ENCODE measurements around the gene CDH22.

CDH22 gene

DNA sequence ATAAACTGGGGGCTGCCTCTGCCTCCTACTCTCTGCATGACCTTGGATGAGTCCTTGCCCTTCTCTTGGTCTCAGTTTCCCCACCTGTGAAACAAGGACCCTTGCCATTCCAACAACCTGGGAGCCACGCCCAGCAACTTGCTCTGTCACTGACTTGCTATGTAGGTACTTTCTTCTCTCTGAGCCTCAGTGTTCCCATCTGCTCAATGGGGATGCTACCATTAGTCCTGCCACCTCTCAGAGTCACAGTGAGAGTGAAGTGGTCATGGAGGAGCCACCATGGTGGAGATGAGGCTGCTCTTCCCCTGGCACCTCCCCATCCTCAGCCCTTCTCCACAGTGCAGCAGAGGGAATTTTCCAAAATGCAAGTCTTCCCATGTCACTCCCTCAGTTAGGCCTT, 70.6 kb downstream of the CDH22 start:
- no peak for TF ChIP-seq ZFX (IDR thresholded peaks at IDR 0.05)
- TF ChIP-seq, protein P1, sequence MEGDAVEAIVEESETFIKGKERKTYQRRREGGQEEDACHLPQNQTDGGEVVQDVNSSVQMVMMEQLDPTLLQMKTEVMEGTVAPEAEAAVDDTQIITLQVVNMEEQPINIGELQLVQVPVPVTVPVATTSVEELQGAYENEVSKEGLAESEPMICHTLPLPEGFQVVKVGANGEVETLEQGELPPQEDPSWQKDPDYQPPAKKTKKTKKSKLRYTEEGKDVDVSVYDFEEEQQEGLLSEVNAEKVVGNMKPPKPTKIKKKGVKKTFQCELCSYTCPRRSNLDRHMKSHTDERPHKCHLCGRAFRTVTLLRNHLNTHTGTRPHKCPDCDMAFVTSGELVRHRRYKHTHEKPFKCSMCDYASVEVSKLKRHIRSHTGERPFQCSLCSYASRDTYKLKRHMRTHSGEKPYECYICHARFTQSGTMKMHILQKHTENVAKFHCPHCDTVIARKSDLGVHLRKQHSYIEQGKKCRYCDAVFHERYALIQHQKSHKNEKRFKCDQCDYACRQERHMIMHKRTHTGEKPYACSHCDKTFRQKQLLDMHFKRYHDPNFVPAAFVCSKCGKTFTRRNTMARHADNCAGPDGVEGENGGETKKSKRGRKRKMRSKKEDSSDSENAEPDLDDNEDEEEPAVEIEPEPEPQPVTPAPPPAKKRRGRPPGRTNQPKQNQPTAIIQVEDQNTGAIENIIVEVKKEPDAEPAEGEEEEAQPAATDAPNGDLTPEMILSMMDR (conservative IDR thresholded peaks at IDR 0.05): no peak
- no peak overlapping the region for H3K27ac ChIP-seq

DNA sequence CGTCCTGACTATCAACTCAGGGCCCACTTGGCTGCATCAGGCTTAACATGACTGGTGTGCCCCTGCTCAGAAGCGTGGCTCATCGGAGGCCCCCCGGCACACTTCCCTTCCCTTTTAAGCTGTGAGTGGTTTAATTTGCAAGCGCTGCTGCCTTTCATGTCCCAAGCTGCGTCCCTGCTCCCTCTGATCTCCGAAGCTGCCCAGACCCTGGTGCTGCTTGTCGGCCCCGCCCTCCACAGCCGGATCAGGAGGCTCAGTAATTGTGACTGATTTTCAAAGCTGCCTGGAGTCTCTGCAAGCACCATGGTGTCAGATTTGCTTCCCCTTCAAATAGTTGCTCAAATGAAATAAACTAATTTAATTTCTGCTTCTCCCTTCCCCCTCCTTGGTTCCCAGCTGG, 71.1 kb downstream of the CDH22 start:
- TF ChIP-seq, protein P1 (conservative IDR thresholded peaks at IDR 0.05): no peak
- TF ChIP-seq ZFX (IDR thresholded peaks at IDR 0.05): no peak
- no peak overlapping the region for H3K27ac ChIP-seq

DNA sequence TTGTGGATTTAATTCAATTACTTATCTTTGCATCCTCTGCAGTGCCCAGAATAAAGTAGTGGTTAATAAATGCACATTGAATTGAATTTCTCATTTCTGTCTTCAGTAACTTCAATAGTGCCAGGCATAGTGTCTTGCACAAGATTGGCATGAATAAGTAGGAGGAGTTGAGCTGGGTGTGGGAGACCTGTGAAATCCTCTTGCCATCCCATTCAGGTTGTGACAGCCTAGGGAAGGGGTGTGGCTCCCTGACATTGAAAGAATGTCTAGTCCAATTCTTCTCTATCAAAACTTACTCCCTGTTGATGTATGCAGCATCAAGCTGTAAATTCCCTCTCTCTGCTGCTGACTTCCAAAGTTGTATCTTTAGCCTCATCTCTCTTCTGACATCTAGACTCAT, 73.2 kb downstream of the CDH22 start:
- H3K27ac ChIP-seq: no peak overlapping the region
- TF ChIP-seq, protein P1 (conservative IDR thresholded peaks at IDR 0.05): no peak
- no peak for TF ChIP-seq ZFX (IDR thresholded peaks at IDR 0.05)

DNA sequence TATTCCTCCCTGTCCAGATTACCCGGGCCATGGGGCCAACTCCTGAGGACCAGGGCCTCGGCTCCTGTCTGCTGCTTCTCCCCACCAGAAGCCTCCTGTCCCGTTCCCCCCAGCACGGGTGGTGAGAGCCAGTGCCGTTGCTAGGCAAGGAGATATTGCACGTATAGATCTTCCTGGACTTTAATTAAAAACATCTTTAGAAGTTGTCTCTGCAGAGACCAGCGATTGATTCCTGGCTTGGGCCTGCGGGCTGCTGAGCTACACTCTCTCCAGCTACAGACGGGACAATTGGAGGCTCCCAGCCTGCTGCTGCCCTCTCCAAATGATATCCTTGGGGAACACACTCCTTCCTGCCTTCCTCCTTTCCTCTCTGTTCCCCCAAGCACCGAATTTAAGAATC, 74.6 kb downstream of the CDH22 start:
- no peak for TF ChIP-seq ZFX (IDR thresholded peaks at IDR 0.05)
- TF ChIP-seq, protein P1 (conservative IDR thresholded peaks at IDR 0.05): no peak
- no peak overlapping the region for H3K27ac ChIP-seq

DNA sequence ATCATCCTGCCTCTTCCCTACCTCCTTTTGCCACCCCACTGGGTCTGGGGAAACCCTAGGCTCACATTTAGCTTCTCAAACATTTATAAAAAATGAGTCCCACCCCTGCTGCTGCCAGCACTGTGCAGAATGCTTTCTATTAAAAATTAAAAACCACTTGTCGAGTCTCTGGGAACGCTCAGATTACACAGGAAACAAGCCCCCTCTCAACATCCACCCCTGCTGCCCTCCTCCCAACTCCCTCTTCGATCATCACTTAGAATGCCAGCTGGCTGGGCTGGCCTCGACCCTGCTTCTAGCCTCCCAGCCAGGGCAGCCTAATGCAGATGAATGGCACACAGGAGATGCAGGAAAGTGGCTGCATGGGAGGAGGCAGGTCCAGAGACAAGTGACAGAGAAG, 75.8 kb downstream of the CDH22 start:
- TF ChIP-seq, protein P1 (conservative IDR thresholded peaks at IDR 0.05): no peak
- TF ChIP-seq ZFX (IDR thresholded peaks at IDR 0.05): no peak
- H3K27ac ChIP-seq: no peak overlapping the region

DNA sequence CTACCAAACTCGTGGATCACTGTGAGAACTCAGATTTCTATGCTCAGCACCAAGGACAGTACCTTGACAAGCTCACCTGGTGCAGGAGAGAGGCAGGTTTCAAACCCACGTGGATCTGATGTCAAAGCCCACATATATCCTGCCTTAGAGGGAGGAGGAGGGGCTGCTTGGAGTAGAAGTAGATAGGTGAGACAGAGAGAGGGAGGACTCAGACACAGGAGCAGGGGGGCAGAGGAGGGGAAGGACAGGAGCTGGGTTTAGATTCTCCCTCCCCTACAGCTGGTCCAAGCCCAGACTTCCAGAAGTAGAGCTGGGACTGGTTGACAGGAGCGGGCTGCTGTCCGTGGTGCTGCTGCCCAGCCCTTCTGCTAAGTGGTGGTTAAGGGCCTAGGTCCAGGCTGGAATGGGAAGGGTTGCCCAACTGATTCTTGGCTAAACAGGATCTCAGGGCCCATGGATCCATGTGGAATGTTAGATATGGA, 77.5 kb downstream of the CDH22 start:
- TF ChIP-seq, protein P1 (conservative IDR thresholded peaks at IDR 0.05): no peak
- no peak for TF ChIP-seq ZFX (IDR thresholded peaks at IDR 0.05)
- no peak overlapping the region for H3K27ac ChIP-seq

DNA sequence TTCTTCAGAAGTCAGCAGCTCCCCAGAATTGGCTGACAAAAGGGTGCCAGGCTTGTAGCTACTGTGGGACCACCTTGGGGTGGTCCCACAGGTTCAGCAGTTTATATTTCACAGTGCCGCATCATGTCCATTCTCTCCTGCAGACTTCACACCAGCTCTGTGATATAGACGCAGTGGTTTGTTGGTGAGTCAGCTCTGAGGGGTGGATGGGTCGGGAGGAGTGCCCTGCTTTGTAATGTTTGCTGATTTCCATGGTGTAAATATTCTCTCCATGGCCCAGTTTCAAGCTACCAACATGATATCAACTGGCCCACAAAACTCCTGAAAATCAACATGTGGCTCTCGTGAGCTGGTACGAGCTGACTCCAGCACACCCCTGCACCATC, 78.2 kb downstream of the CDH22 start:
- TF ChIP-seq ZFX (IDR thresholded peaks at IDR 0.05): no peak
- TF ChIP-seq, protein P1 (conservative IDR thresholded peaks at IDR 0.05): no peak
- no peak overlapping the region for H3K27ac ChIP-seq

Measured in C4-2B (cell line).